COLO668 (cell line): ENCODE data around the gene RAB8B.
"Not testable (repeated sequence)": the region's sequence is repeated elsewhere in the genome, so short reads cannot be mapped to it uniquely, and the experiment has no call there.

Source experiments
- DNase-seq: peaks from one replicate; lab custom pipeline; 2025; ENCODE audit not compliant: unreplicated experiment; lab: John Stamatoyannopoulos, UW

The RAB8B gene

DNA sequence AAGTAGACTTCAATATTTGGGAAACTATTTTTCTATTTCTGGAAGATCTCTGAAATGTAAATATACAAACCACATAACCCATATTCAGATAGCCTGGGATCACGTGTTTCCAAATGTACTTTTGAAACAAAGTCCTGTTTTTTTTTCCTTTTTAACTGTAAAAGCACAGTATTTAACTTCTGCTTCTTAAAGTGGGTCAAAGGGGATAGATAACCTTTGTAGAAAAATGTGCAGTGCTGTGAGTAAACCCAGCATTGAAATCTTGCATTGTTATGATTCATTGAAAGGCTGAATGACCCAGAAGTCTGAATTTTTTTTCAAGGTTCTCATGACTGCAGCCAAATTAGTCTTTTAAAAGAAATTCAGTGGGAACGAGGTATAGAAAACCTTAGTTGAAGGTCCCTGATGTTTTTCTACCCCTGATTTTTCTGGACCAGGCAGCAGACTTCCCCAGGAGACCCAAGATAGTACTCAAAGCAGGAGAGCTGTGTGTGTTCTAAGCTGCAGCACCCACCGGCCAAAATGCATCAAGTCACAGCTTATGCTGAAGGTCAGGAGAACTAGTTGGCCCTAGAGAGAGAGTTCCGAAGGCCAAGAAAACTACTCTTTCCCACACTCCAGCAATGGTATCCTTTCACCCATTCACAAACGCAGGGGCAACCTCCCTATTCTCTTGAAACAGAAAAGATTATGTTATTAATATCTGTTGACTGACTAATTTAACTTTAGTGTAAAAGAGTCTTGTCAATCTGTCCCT, 44.4 kb downstream of the RAB8B start:
- DNase-seq = no peak

DNA sequence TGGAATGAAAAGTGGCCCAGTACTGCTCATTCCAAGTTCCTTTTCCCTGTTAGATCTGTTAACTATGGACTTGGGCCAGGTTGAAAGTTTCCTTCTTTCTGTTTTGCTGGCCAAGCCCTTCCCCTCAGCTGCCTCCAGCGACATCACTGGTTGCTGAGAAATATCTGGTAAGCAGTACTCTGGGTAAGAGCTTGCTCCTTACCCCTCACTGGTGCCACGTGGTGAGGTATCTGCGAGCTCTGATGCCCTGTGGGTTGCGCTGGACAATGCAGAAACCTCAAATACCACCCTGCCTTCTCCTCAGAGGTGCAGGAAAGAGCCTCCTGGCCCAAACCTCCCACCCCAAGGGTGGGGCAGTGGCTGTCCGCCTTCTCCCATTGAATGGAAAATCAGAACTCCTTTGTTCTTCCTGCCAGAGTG, 45.1 kb downstream of the RAB8B start:
- no peak for DNase-seq

DNA sequence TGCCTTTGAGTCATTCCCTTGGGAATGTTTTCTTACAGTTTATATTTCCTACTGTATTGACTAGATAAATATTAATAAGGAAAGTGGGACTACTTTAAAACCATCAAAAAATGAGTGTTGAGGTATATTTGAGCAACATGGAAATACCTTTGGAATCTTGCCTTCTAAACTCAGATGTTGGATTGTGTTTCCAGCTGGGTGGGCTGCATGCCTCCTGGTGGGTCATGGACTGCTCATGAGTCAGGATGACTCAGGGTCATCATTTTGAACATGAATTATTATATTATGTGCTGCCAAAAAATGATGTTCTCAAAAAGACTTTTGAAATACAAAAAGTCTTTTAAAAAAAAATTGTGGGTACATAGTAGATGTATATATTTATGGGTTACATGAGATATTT, 46.9 kb downstream of the RAB8B start:
- DNase-seq = no peak

DNA sequence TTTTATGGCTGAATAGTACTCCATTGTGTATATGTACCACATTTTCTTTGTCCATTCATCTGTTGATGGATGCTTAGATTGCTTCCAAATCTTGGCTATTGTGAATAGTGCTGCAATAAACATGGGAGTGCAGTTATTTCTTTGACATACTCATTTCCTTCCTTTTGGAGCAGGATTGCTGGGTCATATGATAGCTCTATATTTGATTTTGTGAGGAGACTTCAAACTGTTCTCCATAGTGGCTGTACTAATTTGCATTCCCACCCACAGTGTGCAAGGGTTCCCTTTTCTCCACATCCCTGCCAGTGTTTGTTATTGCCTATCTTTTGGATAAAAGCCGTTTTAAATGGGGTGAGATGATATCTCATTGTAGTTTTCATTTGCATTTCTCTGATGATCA, 47.7 kb downstream of the RAB8B start:
- DNase-seq = not testable (repeated sequence)

DNA sequence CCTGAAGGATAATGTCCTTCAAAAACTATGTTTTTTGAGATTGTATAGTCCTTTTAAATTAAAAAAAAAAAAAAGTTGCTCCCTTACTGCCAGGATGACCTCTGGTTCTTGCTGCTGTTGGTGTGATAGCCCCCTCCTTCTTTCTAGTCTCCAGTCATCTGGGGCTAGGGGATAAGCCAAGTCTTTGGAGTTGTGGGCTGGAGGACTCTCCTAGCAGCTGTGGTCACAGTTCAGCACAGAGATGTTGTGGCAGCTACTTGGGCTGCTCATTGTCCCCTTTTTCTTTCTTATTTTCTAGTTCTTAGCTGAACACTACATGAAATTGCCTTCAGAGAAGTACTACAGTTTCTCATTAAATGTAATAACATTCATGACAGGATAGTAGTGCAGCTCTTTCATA, 48.8 kb downstream of the RAB8B start:
- DNase-seq = no peak

DNA sequence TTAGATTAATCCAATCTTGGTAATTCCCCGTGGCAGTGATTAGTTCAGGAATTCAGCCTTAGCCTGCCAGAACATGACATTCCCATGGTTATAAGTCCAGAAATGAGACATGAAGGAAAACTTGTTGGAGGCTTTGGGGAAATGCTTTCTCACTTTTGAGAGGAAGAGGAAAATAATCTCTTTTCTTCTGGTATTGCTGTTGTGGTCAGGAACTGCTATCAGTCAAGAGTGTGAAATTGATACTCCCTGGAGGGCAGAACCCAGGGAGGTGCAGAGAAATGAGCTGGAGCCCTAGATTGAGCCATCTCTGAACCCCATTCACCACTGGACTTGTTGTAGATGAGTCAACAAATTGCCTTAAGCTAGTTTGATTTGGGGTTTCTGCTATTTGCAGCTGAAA, 49.4 kb downstream of the RAB8B start:
- DNase-seq = no peak

DNA sequence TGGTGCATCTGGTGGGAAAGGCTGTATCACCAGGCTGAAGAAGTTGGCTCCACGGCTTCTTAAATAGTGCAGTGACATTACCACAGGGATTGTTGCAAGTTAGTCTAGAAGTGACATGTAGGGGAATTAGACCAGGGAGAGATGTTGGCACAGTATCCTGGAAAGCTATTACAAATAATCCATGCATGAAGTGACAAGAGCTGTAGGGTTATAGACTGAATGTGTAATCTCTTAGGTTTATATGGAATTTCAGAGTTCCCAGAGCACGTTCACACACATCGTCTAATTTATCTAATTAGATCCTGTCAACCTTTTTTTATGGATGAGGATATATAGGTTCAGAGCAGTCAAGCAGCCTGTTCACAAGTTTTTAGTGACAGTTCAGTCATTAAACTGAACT, 50.7 kb downstream of the RAB8B start:
- DNase-seq = no peak

DNA sequence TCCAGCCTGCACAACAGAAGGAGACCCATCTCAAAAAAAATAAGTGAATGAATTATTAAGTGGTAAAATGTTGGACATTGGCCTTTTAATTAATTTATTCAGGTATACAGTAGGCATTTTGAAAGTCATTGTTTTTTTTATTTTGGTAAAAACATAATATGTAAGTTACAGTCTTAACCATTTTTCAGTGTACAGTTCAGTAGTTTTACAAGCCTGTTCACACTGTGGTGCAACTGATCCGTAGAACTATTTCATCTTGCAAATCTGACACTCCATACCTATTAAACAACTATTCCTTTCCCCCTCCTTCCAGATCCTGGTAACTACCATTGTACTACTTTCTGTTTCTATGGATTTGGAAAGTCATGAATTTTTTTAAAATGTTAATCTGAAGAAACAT, 51.9 kb downstream of the RAB8B start:
- DNase-seq = no peak

DNA sequence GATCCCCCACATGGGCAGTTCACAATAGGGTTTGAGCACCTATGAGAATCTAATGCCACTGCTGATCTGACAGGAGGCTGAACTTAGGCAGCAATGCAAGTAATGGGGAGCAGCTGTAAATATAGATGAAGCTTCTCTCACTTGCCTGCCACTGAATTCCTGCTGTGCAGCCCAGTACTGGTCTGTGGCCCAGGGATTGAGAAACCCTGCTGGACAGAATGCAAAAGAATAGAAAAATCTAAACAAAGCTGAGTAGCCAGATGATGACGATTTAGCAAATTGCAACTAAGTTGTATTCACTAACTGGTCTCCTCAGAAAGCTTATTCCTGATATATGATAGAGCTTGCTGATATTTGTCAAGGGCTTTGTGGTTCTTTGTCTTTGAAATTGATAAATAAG, 53.7 kb downstream of the RAB8B start:
- no peak for DNase-seq

DNA sequence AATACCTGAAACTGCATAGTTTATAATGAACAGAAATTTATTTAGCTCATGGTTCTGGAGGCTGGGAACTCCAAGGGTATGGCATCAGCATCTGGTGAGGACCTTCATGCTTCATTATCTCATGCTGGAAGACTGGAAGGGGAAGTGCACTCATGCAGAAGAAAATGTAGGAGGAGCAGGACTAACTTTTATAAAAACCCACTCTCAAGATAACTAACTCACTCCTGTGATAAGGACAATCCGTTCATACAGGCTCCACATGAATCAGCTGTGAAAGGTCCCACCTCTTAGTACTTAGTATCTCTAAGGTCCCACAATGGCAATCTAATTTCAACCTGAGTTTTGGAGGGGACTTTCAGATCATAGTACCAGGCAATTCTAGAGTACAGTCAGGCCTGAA, 54.4 kb downstream of the RAB8B start:
- no peak for DNase-seq

DNA sequence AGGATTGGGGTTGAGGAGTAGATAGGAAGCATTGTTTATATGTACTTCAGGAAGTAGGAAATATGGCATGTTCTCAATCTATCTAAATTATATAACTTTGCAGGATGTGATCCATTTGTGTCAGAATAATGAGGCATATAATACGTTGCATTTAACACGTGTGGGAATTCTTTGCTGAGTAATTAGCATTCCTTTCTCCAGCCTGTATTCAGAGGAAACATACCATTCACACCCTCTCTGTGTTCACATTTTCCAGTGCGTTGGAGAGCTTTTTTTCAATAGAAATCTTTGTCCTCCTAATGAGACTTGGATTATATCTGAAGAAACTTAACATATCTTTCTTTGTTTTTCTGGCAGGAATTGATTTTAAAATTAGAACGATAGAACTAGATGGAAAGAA, 55.0 kb downstream of the RAB8B start:
- DNase-seq = no peak

DNA sequence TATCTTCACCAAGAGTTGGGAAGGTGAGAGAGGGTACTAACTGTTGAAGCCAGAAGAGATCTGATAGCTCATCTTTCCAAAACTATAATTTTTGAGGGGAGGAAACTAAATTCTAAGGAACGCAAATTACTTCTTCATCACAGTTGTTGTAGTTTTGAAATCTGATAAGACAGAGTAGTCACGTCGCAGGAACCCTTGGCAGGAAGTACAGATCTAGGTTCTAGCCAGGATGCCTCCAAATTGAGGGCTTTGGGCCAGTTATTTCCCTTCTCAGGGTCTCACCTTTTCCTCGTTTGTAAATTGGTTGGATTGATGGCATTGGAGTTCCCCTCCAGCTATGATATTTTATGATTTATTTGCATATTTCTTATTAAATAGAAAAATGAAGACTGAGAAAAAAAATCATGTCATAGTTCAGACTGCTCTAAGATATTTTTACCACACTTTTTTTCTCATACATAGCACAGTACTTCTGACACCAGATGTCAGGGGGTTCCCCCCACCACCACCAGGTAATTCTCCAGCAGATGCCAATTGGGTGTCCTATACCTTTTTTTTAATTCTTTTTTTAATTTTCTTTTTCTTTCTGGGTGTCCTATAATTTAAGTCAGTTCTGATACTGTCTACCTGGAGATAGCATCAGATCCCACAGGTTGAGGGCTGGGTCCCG, 55.7 kb downstream of the RAB8B start:
- no peak for DNase-seq

DNA sequence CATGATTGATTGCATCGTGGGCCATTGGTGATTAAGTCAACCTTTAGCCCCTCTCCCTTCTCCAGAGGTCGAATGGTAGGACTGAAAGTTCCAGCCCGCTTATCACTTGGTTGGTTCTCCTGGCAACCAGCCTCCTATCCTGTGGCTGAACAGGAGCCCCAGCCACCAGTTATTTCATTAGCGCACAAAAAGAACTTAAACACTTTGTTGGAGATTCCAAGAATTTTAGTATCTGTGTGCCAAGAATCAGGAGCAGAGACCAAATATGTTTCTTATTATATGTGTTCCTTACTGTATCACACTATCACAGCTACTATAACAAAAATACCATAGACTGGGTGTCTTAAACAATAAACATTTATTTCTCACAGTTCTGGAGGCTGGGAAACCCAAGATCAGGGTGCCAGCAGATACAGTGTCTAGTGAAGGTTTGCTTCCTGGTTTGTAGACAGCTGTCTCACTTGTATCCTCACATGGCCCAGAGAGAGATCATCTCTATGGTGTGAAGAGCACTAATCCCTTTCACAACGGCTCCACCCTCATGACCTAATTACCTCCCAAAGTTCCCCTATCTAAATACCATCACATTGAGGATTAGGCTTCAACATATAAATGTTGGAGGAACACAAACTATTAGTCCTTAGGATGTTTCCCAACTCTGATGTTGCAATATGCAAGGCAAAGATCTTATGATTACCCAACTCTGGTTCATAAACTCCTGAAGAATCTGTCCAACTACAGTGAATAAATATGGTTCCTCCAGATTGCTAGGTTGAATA, 57.5 kb downstream of the RAB8B start:
- no peak for DNase-seq

DNA sequence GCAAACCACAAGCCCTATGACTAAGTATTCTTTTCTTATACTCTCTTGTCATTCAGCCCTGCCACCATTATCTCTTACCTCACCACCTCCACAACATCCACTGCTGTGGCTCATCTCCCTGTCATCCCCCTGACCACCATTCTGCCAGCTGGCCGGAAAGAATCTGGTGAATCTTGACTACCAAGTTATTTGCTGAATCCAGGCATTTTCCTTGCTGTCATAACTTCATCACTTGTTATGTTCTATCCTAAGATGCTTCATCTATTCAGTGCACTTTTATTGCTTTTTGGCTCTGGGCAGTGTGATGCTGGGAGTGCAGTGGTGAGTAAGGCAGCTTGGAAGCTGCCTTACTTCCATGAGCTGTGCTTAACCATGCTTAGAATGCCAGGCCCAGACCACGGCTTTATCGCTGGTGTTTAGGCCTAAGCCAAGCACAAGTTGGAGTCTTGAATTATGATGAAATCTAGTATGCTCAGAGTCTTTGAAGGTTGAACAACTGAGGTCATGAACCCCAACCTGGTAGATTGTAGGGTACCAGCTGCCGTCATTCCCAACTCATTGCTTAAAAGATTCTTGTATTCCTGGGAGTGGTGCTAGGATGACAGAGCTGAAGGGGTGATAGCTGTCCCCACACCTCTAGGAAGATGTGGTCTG, 61.0 kb downstream of the RAB8B start:
- no peak for DNase-seq

DNA sequence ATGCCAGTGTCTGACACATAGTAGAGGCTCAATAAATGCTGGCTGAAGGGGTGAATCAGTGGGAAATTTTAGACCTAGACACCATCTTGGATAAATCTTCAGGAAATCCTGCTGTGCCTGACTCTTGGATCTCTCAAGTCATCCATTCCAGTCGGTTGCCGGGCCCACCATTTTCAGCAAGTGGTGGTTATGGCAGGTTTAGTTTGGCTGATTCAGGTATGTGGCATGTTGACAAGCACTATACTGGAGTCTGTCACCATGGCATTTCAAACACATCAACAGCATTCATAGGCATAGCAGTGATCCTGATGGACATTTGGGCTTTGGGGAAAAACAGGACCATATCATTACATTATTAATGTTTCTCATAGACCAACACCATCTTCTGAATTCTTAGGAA, 62.3 kb downstream of the RAB8B start:
- no peak for DNase-seq

DNA sequence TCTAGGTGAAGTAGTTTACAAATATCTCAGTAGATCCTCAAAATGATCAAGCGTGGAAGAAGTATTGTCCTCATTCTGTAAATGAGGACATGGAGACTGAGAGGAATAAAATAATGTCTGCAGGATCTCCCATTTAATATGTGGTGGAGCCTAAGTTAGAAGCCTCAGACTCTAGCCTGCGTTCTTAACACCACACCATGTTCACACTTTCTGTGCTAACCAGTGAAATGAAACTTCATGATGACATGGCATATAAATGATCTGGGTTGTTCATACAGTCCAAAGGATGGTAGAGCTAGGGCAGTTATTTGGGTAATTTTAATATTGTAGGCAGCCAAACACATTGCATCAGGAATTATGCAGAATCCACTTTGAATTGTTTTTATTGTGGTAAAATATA, 62.9 kb downstream of the RAB8B start:
- no peak for DNase-seq

DNA sequence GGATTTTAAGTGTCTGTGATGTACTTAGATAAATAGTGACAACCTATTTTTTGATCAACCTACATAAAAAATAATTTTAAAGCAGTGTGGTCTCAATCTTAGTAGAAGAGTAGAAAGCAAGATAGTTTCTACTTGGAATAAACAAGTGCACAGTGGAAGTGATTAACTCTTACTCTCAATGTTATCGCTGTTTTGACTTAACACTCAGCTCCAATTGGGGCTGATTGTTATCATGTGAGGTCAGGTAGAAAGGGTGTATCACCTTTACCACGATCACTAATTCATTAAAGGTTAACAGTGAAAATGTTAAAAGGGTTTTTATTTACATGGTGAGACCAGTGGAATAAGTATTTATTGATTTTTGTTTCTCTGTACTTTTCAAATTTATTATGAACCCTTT, 65.6 kb downstream of the RAB8B start:
- DNase-seq = no peak

DNA sequence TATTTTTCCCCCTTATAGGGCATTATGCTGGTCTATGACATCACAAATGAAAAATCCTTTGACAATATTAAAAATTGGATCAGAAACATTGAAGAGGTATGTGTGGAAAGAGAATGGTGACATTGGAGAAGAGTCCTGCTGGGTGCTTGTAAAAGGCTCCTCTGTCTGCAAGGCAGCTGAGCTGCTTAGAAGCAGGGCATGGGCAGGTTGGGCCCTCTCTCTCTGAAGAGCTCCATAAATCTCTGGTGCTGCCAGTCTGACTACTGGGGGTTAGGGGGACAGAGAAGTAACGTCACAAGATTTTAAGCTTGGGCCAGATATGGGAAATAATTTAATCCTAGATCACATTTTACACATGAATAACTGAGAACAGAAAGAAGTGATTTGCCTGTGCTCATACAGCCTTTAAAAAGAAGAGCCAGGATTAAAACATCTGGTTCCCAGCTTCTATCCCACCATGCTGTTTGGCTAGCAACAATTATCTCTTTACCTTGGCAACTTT, 66.1 kb downstream of the RAB8B start:
- DNase-seq = no peak

DNA sequence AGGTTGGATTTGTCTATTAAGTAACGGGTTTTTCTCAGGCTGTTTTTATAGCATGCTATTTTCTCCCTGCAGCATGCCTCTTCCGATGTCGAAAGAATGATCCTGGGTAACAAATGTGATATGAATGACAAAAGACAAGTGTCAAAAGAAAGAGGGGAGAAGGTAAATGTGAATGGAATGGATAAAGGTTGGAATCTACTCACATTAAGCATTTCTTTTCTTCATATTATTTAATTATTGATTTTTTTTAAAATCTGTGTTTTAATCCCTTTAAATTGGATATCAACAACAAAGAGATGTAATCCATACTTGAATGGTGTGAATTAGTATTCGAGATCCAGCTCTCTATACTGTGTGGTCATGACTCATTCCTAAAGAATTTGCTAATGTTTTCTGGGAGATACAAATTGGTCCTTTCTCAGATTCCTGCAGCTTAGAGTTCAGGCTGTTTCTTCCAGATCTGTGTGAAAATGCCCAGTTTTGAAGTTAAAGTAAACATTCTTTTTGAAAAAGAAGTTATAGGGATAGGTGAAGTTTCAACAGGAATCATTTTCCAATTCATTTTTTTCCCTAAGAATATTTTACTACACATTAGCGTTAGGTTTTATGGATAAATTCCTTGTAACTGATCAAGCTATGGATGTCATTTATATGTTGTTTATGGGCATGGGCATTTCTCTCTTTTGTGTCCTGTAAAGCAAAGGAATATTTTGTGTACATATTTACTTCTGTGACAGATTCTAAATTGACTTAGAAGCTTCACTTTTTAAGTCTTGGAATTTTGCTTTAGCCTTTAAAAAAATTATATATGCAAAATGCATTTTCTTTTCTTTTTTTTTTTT, 67.2 kb downstream of the RAB8B start:
- DNase-seq = no peak

DNA sequence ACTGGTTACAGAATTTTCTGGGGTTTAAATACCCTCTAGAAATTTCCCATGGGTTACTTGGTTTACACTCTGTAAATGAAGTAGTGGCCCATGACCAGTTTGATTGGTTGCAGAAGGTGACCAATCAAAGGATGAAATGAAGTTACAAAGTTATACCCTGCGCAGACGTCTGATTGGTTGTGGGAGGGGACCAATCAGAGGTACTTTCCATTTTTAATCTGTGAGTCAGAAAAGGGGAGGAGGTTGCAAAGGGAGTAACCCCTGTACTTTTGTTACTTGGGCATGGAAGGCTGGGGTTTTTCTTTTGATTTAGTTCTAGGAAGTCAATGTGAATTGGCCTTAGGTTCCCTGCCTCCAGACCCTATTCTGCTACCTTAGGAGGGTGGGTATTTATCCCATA, 69.3 kb downstream of the RAB8B start:
- DNase-seq = no peak

DNA sequence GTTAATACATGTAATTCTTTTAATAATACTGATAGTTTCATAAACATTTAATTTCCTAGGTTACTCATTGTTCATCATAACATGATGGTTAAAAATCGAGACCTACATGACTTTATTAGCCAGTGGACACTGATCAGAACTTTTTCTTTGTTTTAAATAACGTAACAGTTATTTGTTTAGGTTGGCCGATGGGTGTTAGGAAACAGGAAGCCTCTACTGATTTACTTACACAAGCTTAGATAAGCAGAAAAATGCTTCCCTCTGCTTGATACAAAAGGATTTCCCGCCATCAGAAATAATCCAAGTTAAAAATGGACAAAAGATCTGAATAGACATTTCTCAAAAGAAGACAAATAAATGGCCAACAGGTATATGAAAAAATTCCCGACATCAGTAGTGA, 71.4 kb downstream of the RAB8B start:
- no peak for DNase-seq
